ENCODE data around the gene TBC1D22A. TPM values are rescaled to one million over a fixed set of nuclear protein-coding genes. Genes with fewer than 3 reads are reported as not detected.

The TBC1D22A gene
- total and polyA plus RNA-seq, 2 experiments from 2014 or later, result 9.6 to 13.3 TPM

GRCh38 chr22:46809153-46809885 is 46.9 kb downstream of the TBC1D22A start (continued):
- TF ChIP-seq, protein P1, sequence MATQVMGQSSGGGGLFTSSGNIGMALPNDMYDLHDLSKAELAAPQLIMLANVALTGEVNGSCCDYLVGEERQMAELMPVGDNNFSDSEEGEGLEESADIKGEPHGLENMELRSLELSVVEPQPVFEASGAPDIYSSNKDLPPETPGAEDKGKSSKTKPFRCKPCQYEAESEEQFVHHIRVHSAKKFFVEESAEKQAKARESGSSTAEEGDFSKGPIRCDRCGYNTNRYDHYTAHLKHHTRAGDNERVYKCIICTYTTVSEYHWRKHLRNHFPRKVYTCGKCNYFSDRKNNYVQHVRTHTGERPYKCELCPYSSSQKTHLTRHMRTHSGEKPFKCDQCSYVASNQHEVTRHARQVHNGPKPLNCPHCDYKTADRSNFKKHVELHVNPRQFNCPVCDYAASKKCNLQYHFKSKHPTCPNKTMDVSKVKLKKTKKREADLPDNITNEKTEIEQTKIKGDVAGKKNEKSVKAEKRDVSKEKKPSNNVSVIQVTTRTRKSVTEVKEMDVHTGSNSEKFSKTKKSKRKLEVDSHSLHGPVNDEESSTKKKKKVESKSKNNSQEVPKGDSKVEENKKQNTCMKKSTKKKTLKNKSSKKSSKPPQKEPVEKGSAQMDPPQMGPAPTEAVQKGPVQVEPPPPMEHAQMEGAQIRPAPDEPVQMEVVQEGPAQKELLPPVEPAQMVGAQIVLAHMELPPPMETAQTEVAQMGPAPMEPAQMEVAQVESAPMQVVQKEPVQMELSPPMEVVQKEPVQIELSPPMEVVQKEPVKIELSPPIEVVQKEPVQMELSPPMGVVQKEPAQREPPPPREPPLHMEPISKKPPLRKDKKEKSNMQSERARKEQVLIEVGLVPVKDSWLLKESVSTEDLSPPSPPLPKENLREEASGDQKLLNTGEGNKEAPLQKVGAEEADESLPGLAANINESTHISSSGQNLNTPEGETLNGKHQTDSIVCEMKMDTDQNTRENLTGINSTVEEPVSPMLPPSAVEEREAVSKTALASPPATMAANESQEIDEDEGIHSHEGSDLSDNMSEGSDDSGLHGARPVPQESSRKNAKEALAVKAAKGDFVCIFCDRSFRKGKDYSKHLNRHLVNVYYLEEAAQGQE (IDR thresholded peaks at IDR 0.05; ENCODE audit: unreplicated experiment), result no peak
- no peak for TF ChIP-seq EZH2 (IDR thresholded peaks at IDR 0.05; ENCODE audit: low read depth, unreplicated experiment)
- no peak for TF ChIP-seq POLR2AphosphoS5 (IDR thresholded peaks at IDR 0.05; ENCODE audit: low read depth)
- TF ChIP-seq NANOG (IDR thresholded peaks at IDR 0.05; ENCODE audit: borderline replicate concordance), result no peak
- no peak for TF ChIP-seq ZNF331 (CRISPR knock-in tag; IDR thresholded peaks at IDR 0.05; ENCODE audit: low read depth)
- no peak for TF ChIP-seq ZNF114 (CRISPR knock-in tag; IDR thresholded peaks at IDR 0.05)
- no peak for TF ChIP-seq CTCF (conservative IDR thresholded peaks at IDR 0.05; ENCODE audit: low read depth in 2 of 2)
- TF ChIP-seq EZH2phosphoT487 (IDR thresholded peaks at IDR 0.05; ENCODE audit: unreplicated experiment), result no peak

- Histone ChIP-seq H3K9me2 (ENCODE audit: insufficient read depth) (no peaks in the 10 kb centered on the region), H4K20me1 (replicated peaks; ENCODE audit: insufficient read depth) (peaks cover 6% of the 10 kb centered on the region), H3K4me3 (no peak overlapping the region), H3K27ac (ENCODE audit: low read depth) (no peak overlapping the region), H3K27me3 (ENCODE audit: insufficient read depth) (no peaks in the 10 kb centered on the region), H3K79me2 (replicated peaks; ENCODE audit: insufficient read depth) (peaks cover 14% of the 10 kb centered on the region), H2AFZ (no peak overlapping the region), H3K4me2 (no peak overlapping the region), H3F3A (replicated peaks; ENCODE audit: low read depth) (no peaks in the 10 kb centered on the region), H3K4me1 (ENCODE audit: insufficient read depth) (peaks cover 5% of the 10 kb centered on the region), H3K36me3 (ENCODE audit: insufficient read depth) (no peaks in the 10 kb centered on the region)
- H3K4me3 Mint-ChIP-seq, result no peak overlapping the region
- H3K36me3 Mint-ChIP-seq (ENCODE audit: low read depth), result peaks cover 2% of the 10 kb centered on the region
- no peak for DNase-seq (ENCODE audit: low spot score)
- no peak overlapping the region for H3K27ac Mint-ChIP-seq
- peaks cover 14% of the 10 kb centered on the region for H3K4me1 Mint-ChIP-seq
- H3K27me3 Mint-ChIP-seq (ENCODE audit: insufficient read depth, low read depth, poor library complexity), result peaks cover 3% of the 10 kb centered on the region
- no peaks in the 10 kb centered on the region for H3K9me3 Mint-ChIP-seq
- ATAC-seq, result no peak
- TF ChIP-seq JUNB (IDR thresholded peaks at IDR 0.05; ENCODE audit: unreplicated experiment), result no peak
- TF ChIP-seq CREB1 (CRISPR knock-in tag; IDR thresholded peaks at IDR 0.05; ENCODE audit: low read depth), result no peak
- no peak for TF ChIP-seq POLR2AphosphoS5 (IDR thresholded peaks at IDR 0.05; ENCODE audit: low read depth)
- TF ChIP-seq, protein P2, sequence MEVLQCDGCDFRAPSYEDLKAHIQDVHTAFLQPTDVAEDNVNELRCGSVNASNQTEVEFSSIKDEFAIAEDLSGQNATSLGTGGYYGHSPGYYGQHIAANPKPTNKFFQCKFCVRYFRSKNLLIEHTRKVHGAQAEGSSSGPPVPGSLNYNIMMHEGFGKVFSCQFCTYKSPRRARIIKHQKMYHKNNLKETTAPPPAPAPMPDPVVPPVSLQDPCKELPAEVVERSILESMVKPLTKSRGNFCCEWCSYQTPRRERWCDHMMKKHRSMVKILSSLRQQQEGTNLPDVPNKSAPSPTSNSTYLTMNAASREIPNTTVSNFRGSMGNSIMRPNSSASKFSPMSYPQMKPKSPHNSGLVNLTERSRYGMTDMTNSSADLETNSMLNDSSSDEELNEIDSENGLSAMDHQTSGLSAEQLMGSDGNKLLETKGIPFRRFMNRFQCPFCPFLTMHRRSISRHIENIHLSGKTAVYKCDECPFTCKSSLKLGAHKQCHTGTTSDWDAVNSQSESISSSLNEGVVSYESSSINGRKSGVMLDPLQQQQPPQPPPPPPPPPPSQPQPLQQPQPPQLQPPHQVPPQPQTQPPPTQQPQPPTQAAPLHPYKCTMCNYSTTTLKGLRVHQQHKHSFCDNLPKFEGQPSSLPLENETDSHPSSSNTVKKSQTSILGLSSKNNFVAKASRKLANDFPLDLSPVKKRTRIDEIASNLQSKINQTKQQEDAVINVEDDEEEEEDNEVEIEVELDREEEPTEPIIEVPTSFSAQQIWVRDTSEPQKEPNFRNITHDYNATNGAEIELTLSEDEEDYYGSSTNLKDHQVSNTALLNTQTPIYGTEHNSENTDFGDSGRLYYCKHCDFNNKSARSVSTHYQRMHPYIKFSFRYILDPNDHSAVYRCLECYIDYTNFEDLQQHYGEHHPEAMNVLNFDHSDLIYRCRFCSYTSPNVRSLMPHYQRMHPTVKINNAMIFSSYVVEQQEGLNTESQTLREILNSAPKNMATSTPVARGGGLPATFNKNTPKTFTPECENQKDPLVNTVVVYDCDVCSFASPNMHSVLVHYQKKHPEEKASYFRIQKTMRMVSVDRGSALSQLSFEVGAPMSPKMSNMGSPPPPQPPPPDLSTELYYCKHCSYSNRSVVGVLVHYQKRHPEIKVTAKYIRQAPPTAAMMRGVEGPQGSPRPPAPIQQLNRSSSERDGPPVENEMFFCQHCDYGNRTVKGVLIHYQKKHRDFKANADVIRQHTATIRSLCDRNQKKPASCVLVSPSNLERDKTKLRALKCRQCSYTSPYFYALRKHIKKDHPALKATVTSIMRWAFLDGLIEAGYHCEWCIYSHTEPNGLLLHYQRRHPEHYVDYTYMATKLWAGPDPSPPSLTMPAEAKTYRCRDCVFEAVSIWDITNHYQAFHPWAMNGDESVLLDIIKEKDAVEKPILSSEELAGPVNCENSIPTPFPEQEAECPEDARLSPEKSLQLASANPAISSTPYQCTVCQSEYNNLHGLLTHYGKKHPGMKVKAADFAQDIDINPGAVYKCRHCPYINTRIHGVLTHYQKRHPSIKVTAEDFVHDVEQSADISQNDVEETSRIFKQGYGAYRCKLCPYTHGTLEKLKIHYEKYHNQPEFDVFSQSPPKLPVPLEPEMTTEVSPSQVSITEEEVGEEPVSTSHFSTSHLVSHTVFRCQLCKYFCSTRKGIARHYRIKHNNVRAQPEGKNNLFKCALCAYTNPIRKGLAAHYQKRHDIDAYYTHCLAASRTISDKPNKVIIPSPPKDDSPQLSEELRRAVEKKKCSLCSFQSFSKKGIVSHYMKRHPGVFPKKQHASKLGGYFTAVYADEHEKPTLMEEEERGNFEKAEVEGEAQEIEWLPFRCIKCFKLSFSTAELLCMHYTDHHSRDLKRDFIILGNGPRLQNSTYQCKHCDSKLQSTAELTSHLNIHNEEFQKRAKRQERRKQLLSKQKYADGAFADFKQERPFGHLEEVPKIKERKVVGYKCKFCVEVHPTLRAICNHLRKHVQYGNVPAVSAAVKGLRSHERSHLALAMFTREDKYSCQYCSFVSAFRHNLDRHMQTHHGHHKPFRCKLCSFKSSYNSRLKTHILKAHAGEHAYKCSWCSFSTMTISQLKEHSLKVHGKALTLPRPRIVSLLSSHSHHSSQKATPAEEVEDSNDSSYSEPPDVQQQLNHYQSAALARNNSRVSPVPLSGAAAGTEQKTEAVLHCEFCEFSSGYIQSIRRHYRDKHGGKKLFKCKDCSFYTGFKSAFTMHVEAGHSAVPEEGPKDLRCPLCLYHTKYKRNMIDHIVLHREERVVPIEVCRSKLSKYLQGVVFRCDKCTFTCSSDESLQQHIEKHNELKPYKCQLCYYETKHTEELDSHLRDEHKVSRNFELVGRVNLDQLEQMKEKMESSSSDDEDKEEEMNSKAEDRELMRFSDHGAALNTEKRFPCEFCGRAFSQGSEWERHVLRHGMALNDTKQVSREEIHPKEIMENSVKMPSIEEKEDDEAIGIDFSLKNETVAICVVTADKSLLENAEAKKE (CRISPR knock-in tag; IDR thresholded peaks at IDR 0.05), result no peak
- TF ChIP-seq ZNF331 (CRISPR knock-in tag; IDR thresholded peaks at IDR 0.05; ENCODE audit: low read depth), result no peak
- no peak for TF ChIP-seq EZH2 (IDR thresholded peaks at IDR 0.05; ENCODE audit: low read depth, unreplicated experiment)
- no peak for TF ChIP-seq ZNF114 (CRISPR knock-in tag; IDR thresholded peaks at IDR 0.05)
Observed at GRCh38 chr22:46810856-46811786, 48.7 kb downstream of the TBC1D22A start.
